ENCODE measurements around the gene COPRS.

DNA sequence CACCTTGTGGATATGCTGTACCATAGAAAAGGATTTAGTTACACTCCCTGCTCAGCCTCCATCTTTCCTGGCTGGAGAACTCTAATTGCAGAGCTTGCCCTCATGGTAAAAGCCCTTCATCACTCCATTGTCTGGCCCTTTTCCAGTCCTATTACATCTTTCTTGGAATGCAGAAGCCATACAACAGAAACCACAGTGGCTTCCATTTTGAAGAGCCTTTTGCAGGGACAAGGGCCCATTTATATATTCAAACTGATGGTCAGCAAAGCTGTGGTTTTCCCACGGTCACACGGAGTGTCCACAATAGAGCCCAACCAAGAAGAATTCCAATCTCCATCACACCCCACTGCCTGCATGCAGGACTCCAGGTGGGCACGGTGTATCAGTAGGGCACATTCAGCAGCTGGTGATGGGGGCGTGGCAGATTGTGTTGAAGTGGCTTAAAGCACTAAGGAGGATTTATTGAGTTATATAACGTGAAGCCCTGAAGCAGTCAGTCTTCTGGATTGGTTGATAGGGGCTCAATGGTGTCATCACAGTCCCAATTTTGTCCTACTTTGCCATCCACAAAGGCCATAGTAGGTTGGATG is 20.3 kb downstream of the COPRS start:
- TF ChIP-seq, protein P1, sequence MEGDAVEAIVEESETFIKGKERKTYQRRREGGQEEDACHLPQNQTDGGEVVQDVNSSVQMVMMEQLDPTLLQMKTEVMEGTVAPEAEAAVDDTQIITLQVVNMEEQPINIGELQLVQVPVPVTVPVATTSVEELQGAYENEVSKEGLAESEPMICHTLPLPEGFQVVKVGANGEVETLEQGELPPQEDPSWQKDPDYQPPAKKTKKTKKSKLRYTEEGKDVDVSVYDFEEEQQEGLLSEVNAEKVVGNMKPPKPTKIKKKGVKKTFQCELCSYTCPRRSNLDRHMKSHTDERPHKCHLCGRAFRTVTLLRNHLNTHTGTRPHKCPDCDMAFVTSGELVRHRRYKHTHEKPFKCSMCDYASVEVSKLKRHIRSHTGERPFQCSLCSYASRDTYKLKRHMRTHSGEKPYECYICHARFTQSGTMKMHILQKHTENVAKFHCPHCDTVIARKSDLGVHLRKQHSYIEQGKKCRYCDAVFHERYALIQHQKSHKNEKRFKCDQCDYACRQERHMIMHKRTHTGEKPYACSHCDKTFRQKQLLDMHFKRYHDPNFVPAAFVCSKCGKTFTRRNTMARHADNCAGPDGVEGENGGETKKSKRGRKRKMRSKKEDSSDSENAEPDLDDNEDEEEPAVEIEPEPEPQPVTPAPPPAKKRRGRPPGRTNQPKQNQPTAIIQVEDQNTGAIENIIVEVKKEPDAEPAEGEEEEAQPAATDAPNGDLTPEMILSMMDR (conservative IDR thresholded peaks at IDR 0.05; ENCODE audit: low read depth, low read length): no peak
- TF ChIP-seq RCOR1 (IDR thresholded peaks at IDR 0.05; ENCODE audit: insufficient replicate concordance, low read length) (no peak), POLR2A (IDR thresholded peaks at IDR 0.05; ENCODE audit: low read depth, low read length) (no peak), RAD21 (IDR thresholded peaks at IDR 0.05; ENCODE audit: low read length) (no peak), MAZ (IDR thresholded peaks at IDR 0.05; ENCODE audit: borderline replicate concordance, low read depth, low read length) (no peak), SMC3 (IDR thresholded peaks at IDR 0.05; ENCODE audit: low read depth, low read length) (no peak), FOS (IDR thresholded peaks at IDR 0.05; ENCODE audit: low read depth, low read length) (no peak), BHLHE40 (IDR thresholded peaks at IDR 0.05; ENCODE audit: low read depth, low read length) (no peak), NFE2L2 (IDR thresholded peaks at IDR 0.05; ENCODE audit: low read depth, low read length) (no peak), MXI1 (IDR thresholded peaks at IDR 0.05; ENCODE audit: borderline replicate concordance, low read depth, low read length) (no peak), MAFK (IDR thresholded peaks at IDR 0.05; ENCODE audit: low read depth, low read length) (no peak), RFX5 (IDR thresholded peaks at IDR 0.05; ENCODE audit: low read depth, low read length) (no peak)
- TF ChIP-seq, protein P2, sequence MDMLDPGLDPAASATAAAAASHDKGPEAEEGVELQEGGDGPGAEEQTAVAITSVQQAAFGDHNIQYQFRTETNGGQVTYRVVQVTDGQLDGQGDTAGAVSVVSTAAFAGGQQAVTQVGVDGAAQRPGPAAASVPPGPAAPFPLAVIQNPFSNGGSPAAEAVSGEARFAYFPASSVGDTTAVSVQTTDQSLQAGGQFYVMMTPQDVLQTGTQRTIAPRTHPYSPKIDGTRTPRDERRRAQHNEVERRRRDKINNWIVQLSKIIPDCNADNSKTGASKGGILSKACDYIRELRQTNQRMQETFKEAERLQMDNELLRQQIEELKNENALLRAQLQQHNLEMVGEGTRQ (IDR thresholded peaks at IDR 0.05; ENCODE audit: low read depth, low read length): no peak
- TF ChIP-seq, protein P3, sequence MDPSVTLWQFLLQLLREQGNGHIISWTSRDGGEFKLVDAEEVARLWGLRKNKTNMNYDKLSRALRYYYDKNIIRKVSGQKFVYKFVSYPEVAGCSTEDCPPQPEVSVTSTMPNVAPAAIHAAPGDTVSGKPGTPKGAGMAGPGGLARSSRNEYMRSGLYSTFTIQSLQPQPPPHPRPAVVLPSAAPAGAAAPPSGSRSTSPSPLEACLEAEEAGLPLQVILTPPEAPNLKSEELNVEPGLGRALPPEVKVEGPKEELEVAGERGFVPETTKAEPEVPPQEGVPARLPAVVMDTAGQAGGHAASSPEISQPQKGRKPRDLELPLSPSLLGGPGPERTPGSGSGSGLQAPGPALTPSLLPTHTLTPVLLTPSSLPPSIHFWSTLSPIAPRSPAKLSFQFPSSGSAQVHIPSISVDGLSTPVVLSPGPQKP (IDR thresholded peaks at IDR 0.05; ENCODE audit: borderline replicate concordance, low read depth, low read length): no peak
